ENCODE results near the gene UIMC1. TPM values are rescaled to one million over a fixed set of nuclear protein-coding genes. Genes with fewer than 3 reads are reported as not detected.

Gene UIMC1
- polyA plus RNA-seq, 1 donor (not counting 4 experiments of a cell fraction or from before 2014, with no cell fraction given): 29.0 TPM

DNA sequence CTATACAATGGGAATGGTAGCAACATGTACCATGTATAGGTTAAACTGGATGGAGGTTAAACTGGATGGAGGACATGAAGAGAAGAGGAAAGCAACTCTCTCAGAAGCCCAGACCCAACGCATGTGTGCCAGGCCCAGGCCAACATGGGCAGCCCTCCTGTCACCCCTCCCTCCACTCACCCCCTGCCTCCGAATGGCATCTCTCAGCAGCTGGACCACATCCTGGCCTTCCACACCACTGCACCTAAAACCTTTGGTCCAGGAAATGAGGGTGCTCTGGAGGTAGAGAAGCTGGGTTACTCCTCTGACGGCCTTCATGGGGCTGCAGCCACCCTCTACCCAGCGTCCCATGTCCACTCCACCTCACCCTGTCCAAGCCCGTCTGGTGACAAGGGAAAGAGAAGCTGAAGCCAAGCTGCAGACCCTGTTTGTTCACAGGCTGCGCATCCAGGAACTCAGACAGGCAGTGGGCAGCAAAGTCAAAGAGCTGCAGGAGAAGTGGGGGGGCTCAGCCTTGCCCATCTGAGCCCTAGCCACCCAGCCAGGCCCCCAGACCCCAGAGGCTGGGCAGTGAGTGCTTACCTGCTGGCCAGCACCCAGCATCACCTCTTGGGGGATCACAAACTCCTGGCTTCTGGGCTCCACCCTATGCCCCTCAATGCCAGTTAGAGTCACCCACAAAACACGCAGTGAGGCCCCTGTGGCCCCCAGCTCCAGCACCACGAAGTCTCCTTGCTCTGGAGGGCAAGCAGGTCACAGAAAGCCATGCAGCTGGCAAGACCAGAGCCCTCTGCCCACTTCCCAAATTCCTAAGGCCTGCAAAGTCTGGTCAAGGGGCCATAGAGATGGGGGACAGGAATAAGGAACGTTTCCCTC lies 115.9 kb downstream of the UIMC1 start:
- no peak overlapping the region for H3K4me2 ChIP-seq (ENCODE audit: control insufficient read depth, extremely low read depth, insufficient read depth, low read depth, low read length)
- H3K9me3 ChIP-seq (ENCODE audit: control insufficient read depth, low read depth, low read length): no peaks in the 10 kb centered on the region
- H3K4me1 ChIP-seq (ENCODE audit: control insufficient read depth, extremely low read depth, insufficient read depth, low read length): no peaks in the 10 kb centered on the region
- no peaks in the 10 kb centered on the region for H4K20me1 ChIP-seq (ENCODE audit: control insufficient read depth, extremely low read depth, insufficient read depth, low read length)
- no peaks in the 10 kb centered on the region for H3K36me3 ChIP-seq (ENCODE audit: control insufficient read depth in 2 of 2, extremely low read depth in 1 of 2, insufficient read depth in 2 of 2, low read length in 2 of 2)
- dilution Hi-C loops (cut with MboI; ENCODE audit: extremely low pct_ligation_motif_present, low sequenced_read_pairs): no loop called here
- no peak overlapping the region for H3K4me3 ChIP-seq (ENCODE audit: control insufficient read depth in 2 of 3, extremely low read depth in 1 of 3, insufficient read depth in 2 of 3, low read depth in 1 of 3, low read length in 3 of 3)
- H3K27me3 ChIP-seq (ENCODE audit: control insufficient read depth, extremely low read depth, insufficient read depth, low read length): peaks cover 10% of the 10 kb centered on the region
- H2AFZ ChIP-seq (ENCODE audit: control insufficient read depth, low read length): no peak overlapping the region
- DNase-seq (ENCODE audit: low read depth, low spot score) (no peak), FAIRE-seq (no peak)
- no peak overlapping the region for H3K9ac ChIP-seq (ENCODE audit: control insufficient read depth, extremely low read depth, insufficient read depth, low read length)
- no peak overlapping the region for H3K27ac ChIP-seq (ENCODE audit: control insufficient read depth, insufficient read depth, low read length)
- H3K79me2 ChIP-seq (ENCODE audit: control insufficient read depth, insufficient read depth, low read length): no peaks in the 10 kb centered on the region
- no peaks in the 10 kb centered on the region for H3K9me1 ChIP-seq (ENCODE audit: control insufficient read depth, extremely low read depth, insufficient read depth, low read length)
- TF ChIP-seq, protein P1, sequence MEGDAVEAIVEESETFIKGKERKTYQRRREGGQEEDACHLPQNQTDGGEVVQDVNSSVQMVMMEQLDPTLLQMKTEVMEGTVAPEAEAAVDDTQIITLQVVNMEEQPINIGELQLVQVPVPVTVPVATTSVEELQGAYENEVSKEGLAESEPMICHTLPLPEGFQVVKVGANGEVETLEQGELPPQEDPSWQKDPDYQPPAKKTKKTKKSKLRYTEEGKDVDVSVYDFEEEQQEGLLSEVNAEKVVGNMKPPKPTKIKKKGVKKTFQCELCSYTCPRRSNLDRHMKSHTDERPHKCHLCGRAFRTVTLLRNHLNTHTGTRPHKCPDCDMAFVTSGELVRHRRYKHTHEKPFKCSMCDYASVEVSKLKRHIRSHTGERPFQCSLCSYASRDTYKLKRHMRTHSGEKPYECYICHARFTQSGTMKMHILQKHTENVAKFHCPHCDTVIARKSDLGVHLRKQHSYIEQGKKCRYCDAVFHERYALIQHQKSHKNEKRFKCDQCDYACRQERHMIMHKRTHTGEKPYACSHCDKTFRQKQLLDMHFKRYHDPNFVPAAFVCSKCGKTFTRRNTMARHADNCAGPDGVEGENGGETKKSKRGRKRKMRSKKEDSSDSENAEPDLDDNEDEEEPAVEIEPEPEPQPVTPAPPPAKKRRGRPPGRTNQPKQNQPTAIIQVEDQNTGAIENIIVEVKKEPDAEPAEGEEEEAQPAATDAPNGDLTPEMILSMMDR (optimal IDR thresholded peaks at IDR 0.05 in 1 of 3, IDR thresholded peaks at IDR 0.05 in 1 of 3, conservative IDR thresholded peaks at IDR 0.05 in 1 of 3; ENCODE audit: extremely low read depth in 1 of 3, insufficient read depth in 2 of 3, low read length in 3 of 3): no peak
- TF ChIP-seq EZH2 (IDR thresholded peaks at IDR 0.05; ENCODE audit: low read length): no peak

DNA sequence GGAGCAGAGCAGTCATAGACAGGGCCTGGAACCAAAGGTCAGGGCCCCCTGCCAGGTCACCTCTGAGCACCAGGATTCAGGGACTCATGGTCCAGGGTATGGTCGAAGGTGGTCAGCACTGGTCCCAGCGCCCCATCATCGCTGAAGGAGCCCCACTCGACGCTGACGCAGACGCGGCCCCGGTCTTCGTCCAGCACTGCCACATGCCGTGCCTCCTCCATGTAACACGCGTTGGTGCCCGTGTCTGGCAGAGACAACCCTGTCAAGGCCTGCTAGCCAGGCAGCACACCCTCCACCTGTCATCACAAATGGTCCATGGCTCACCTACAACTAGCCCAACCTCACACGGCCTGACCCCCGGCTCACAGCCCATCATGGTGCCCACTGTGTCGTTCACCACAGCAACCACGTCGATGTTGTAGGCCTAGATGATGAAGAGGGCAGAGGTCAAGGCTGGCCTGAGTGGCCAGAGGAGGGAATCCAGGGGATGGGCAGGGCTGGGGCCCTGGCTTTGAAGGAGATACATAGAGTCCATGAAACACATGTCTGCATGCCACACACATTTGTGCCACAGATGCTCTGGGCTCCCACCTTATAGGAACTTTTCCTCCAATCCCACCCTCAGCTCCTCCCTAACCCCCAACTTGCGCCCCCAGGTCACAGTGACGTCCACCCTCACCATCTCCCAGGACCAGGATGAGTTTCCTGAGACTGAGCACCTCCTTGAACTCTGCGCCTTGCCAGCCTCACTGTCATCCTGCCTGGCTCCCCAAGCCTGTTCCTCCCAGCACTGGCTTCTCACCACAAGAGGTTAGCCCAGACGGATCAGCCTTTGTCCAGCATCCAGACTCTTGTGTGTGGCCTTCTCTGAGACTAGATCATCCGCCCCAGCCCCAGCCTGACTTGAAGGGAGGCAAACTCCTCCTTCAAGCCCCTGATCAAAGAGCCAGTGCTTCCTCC lies 117.0 kb downstream of the UIMC1 start:
- Histone ChIP-seq H3K4me3 (ENCODE audit: control insufficient read depth in 2 of 3, extremely low read depth in 1 of 3, insufficient read depth in 2 of 3, low read depth in 1 of 3, low read length in 3 of 3) (no peak overlapping the region), H3K79me2 (ENCODE audit: control insufficient read depth, insufficient read depth, low read length) (no peaks in the 10 kb centered on the region), H3K27me3 (ENCODE audit: control insufficient read depth, extremely low read depth, insufficient read depth, low read length) (peaks cover 10% of the 10 kb centered on the region), H3K9me1 (ENCODE audit: control insufficient read depth, extremely low read depth, insufficient read depth, low read length) (no peaks in the 10 kb centered on the region), H3K9ac (ENCODE audit: control insufficient read depth, extremely low read depth, insufficient read depth, low read length) (no peak overlapping the region), H3K36me3 (ENCODE audit: control insufficient read depth in 2 of 2, extremely low read depth in 1 of 2, insufficient read depth in 2 of 2, low read length in 2 of 2) (no peaks in the 10 kb centered on the region), H2AFZ (ENCODE audit: control insufficient read depth, low read length) (no peak overlapping the region), H3K27ac (ENCODE audit: control insufficient read depth, insufficient read depth, low read length) (no peak overlapping the region), H4K20me1 (ENCODE audit: control insufficient read depth, extremely low read depth, insufficient read depth, low read length) (no peaks in the 10 kb centered on the region), H3K4me2 (ENCODE audit: control insufficient read depth, extremely low read depth, insufficient read depth, low read depth, low read length) (no peak overlapping the region), H3K4me1 (ENCODE audit: control insufficient read depth, extremely low read depth, insufficient read depth, low read length) (no peaks in the 10 kb centered on the region), H3K9me3 (ENCODE audit: control insufficient read depth, low read depth, low read length) (no peaks in the 10 kb centered on the region)
- FAIRE-seq (no peak), DNase-seq (ENCODE audit: low read depth, low spot score) (no peak)
- TF ChIP-seq, protein P1 (optimal IDR thresholded peaks at IDR 0.05 in 1 of 3, IDR thresholded peaks at IDR 0.05 in 1 of 3, conservative IDR thresholded peaks at IDR 0.05 in 1 of 3; ENCODE audit: extremely low read depth in 1 of 3, insufficient read depth in 2 of 3, low read length in 3 of 3): no peak
- no peak for TF ChIP-seq EZH2 (IDR thresholded peaks at IDR 0.05; ENCODE audit: low read length)
- dilution Hi-C loops (cut with MboI; ENCODE audit: extremely low pct_ligation_motif_present, low sequenced_read_pairs): no loop called here
